Measurements from ENCODE around the gene LARGE1. TPM values are rescaled to one million over a fixed set of nuclear protein-coding genes. Genes with fewer than 3 reads are reported as not detected.

Gene LARGE1
- total and polyA plus RNA-seq, 2 of the 13 experiments (the other 11 are each of a cell fraction or from before 2014, with no cell fraction given): 8.4 to 11.0 TPM

DNA sequence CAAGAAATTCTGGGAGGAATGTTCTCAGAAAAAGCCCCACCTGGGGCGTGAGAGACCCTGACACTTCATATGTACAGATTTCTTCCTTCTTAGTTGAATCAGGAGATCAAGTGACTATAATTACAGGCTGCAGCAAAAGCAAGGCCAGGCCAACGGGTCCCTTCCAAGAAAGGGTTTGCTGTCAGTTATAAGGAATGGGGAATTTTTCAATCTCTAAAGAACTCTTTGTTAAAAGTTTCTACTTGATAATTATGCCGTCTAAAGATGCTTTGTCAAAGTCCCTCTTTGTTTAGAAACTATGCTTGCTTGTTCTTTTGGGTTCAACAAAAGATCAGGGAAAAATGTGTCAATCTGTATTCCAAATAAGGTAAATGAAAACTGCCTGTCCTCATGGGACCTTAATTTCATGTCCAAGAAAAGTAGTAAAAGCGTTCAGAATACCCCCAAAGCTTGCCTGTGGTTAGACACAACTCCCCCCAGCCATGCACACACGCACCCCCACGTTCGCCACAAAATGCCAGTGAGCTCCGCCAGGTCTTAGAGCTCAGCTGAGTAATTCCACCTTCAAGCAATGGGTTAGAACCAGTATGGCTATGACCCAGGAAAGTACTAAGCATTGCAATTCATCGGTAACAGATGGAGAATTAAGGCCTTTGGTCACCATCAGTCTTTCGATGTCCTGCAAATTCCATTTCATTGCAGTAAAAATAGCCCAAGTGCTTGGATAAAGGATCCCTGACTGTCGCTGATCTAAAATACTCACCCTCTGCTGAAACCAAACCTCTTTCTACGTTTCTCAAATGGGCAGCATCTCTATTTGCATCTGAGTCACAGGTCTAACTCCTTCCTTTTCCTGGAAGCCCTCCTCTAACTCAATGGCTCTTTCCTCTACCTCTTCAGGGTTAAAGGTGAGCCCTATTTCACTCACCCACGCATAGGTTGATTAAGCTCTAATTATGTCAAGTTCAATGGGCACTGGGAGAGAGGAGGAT is 442.9 kb downstream of the LARGE1 start:
- BruUV-seq (replicated peaks): no TSS peak
- Histone ChIP-seq H3K27me3 (ENCODE audit: control insufficient read depth in 1 of 2, insufficient read depth in 2 of 2, low read length in 2 of 2) (no peaks in the 10 kb centered on the region), H3K4me3 (replicated peaks in 1 of 3; ENCODE audit: insufficient read depth in 1 of 3, low read depth in 2 of 3, low read length in 3 of 3) (no peak overlapping the region), H3K9me3 (ENCODE audit: low read length) (no peaks in the 10 kb centered on the region), H3K36me3 (replicated peaks in 1 of 2; ENCODE audit: control insufficient read depth in 1 of 2, insufficient read depth in 2 of 2, low read length in 2 of 2) (no peaks in the 10 kb centered on the region), H4K20me1 (ENCODE audit: insufficient read depth, low read length) (no peaks in the 10 kb centered on the region), H3K27ac (ENCODE audit: extremely low read length, insufficient read depth, low read length) (peak overlapping the region; percentile 28), H3K4me2 (ENCODE audit: low read depth, low read length) (peak overlapping the region; percentile 53; the same call in 1 of the 2 replicates), H2AFZ (ENCODE audit: low read length) (no peak overlapping the region), H3K4me1 (ENCODE audit: insufficient read depth, low read length) (peaks cover 32% of the 10 kb centered on the region), H3K79me2 (ENCODE audit: insufficient read depth, low read length) (no peaks in the 10 kb centered on the region), H3K9ac (ENCODE audit: insufficient read depth, low read depth, low read length) (no peak overlapping the region)
- intact Hi-C loops (cut with micrococcal nuclease; ENCODE audit: unreplicated experiment): loop anchor here (5.0 kb wide), 1 partner anchor 175 kb away; no protein-coding TSS in a partner anchor
- in situ Hi-C loops (cut with HindIII; ENCODE audit: extremely low pct_ligation_motif_present, low pct_unique_long_range_greater_than_20kb): no loop called here
- ChIA-PET POLR2A (no interaction called here), CTCF (ENCODE audit: low intra/inter-chr PET ratio, low total read pairs) (no interaction called here)
- TF ChIP-seq IRF2 (CRISPR knock-in tag; IDR thresholded peaks at IDR 0.05) (no peak), ZNF329 (CRISPR knock-in tag; IDR thresholded peaks at IDR 0.05; ENCODE audit: low read depth) (no peak), CHD4 (IDR thresholded peaks at IDR 0.05; ENCODE audit: borderline replicate concordance, low read length) (no peak), NCOR1 (IDR thresholded peaks at IDR 0.05; ENCODE audit: borderline replicate concordance, low read length) (no peak), ZNF264 (CRISPR knock-in tag; IDR thresholded peaks at IDR 0.05) (no peak), TEF (CRISPR knock-in tag; IDR thresholded peaks at IDR 0.05) (no peak)
- TF ChIP-seq, protein P1, sequence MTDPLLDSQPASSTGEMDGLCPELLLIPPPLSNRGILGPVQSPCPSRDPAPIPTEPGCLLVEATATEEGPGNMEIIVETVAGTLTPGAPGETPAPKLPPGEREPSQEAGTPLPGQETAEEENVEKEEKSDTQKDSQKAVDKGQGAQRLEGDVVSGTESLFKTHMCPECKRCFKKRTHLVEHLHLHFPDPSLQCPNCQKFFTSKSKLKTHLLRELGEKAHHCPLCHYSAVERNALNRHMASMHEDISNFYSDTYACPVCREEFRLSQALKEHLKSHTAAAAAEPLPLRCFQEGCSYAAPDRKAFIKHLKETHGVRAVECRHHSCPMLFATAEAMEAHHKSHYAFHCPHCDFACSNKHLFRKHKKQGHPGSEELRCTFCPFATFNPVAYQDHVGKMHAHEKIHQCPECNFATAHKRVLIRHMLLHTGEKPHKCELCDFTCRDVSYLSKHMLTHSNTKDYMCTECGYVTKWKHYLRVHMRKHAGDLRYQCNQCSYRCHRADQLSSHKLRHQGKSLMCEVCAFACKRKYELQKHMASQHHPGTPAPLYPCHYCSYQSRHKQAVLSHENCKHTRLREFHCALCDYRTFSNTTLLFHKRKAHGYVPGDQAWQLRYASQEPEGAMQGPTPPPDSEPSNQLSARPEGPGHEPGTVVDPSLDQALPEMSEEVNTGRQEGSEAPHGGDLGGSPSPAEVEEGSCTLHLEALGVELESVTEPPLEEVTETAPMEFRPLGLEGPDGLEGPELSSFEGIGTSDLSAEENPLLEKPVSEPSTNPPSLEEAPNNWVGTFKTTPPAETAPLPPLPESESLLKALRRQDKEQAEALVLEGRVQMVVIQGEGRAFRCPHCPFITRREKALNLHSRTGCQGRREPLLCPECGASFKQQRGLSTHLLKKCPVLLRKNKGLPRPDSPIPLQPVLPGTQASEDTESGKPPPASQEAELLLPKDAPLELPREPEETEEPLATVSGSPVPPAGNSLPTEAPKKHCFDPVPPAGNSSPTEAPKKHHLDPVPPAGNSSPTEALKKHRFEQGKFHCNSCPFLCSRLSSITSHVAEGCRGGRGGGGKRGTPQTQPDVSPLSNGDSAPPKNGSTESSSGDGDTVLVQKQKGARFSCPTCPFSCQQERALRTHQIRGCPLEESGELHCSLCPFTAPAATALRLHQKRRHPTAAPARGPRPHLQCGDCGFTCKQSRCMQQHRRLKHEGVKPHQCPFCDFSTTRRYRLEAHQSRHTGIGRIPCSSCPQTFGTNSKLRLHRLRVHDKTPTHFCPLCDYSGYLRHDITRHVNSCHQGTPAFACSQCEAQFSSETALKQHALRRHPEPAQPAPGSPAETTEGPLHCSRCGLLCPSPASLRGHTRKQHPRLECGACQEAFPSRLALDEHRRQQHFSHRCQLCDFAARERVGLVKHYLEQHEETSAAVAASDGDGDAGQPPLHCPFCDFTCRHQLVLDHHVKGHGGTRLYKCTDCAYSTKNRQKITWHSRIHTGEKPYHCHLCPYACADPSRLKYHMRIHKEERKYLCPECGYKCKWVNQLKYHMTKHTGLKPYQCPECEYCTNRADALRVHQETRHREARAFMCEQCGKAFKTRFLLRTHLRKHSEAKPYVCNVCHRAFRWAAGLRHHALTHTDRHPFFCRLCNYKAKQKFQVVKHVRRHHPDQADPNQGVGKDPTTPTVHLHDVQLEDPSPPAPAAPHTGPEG (CRISPR knock-in tag; IDR thresholded peaks at IDR 0.05): no peak
- FAIRE-seq (no peak), DNase-seq (ENCODE audit: low spot score) (no peak), ATAC-seq (no peak)
- WGBS (ENCODE audit: low lambda C conversion rate): 82% methylated on average over 12 of the region's 13 CpGs
